Embryonic facial prominence (tissue), 1 donor: Measurements from ENCODE around the gene DCUN1D3.

ENCODE experiments used
- DNase-seq: peaks from one replicate; pipeline ENCODE4 v3.0.0-alpha.2; 2016; ENCODE audit errors: extremely low spot score

Gene DCUN1D3

DNA sequence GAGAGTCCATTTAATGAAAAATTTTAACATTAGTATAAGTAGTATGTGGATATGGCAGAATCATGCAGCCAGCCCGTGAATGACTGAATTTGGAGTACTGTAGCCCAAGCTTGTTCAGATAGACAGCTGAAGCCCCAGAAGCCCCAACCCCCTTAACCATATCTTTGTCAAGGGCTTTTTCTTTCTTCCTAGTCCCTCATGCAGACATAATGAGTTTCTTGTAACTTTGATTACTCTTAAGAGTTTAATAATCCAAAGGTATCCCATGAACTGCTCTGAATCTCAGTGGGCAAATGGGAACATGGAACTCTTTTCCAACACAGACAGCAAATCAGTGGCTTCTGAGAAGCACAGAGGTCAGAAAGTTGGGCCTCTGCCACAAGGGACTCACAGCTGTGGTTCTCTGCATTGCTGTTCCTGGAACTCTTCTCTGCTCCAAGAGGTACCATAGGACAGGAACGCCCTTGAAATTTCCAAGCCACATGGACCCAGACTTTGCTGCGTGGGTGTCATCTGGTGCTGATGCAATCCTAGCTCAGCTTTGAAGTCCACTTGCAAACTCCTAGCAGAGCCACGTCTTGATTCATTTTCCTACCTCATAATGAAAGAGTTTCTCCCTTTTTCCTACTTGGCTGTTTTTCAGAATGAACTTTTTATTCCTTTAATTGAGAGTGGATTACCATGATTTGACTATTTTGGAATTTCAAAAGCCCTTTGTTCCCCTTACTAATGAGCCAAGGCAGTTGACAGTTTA is 18.5 kb upstream of the DCUN1D3 start:
- DNase-seq = no peak

DNA sequence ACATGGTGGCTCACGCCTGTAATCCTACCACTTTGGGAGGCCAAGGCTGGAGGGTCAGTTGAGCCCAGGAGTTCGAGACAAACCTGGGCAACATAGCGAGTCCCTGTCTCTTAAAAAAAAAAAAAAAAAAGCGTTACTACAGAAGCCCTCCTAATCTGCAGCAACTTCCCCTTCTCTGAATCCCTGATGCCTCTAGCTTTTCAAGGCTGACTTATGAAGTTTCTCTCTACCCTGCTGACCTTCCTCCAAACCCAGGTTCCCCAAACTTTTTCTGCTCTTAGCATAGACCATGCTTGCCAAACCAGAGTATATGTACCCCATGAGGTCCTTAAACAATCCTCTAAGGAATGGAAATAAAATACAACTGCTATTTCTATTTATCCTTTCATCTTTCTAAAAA is 16.8 kb upstream of the DCUN1D3 start:
- DNase-seq = no peak

DNA sequence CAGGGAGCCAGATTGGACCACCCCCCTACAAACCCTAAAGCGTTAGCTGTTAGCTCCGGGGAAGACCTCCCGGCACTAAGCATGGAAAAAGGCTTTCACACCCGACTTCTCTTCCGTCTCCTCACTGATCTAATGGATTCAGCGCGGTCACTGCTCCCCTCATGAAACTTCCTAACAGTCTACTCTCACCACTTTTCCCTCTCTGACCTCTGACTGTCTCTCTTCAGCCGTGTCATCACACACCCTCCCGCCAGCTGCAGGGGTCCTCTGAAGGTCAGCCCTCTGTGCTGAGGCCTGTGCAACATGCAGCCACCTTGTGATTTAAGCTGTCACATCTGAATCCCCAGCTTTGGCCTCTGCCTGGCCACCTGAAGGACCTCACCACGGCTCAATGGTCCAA is 16.1 kb upstream of the DCUN1D3 start:
- DNase-seq = no peak

DNA sequence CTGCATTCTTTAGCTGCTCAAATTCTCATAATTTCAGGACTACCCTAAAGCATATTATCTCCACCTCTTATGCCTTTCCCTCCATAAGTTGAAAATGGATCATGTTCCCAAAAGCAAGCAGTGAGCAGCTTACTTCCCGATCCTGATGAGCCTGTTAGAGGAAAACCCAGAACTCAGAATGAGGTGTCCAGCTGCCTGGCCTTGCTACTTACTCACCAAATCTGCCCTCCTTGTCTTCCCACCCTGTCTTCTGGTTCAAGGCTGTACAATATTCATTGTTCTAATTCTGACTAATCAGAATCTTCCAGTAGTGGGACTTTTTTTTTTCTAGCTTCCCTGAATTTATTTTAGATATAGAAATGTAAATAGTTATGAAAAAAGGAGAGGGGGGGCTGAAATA is 11.2 kb upstream of the DCUN1D3 start:
- DNase-seq = no peak

DNA sequence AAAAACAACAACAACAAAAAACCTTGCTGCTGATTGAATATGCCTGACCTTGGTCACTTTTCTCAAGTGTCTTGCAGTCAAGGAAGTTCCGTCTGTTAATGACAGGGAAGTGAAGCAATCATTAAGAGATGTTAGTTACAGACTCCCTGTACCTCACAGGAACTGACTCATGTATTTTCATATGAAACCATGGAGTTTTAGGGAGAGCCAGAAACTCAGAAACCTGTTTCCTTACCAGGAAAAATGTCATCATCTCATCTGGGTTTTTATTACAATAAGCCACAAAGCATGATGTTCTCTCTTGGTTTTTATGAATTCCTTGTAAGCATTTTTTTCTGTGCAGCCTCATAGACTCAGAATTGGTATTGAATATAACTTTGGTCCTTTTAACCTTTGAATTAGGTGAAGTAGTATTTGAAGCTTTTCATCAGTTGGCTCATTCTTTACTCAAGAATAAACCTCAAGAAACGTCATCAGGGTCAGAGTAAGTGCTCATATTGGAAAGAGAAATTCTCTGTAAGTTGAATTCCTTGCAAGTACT is 10.7 kb upstream of the DCUN1D3 start:
- no peak for DNase-seq

DNA sequence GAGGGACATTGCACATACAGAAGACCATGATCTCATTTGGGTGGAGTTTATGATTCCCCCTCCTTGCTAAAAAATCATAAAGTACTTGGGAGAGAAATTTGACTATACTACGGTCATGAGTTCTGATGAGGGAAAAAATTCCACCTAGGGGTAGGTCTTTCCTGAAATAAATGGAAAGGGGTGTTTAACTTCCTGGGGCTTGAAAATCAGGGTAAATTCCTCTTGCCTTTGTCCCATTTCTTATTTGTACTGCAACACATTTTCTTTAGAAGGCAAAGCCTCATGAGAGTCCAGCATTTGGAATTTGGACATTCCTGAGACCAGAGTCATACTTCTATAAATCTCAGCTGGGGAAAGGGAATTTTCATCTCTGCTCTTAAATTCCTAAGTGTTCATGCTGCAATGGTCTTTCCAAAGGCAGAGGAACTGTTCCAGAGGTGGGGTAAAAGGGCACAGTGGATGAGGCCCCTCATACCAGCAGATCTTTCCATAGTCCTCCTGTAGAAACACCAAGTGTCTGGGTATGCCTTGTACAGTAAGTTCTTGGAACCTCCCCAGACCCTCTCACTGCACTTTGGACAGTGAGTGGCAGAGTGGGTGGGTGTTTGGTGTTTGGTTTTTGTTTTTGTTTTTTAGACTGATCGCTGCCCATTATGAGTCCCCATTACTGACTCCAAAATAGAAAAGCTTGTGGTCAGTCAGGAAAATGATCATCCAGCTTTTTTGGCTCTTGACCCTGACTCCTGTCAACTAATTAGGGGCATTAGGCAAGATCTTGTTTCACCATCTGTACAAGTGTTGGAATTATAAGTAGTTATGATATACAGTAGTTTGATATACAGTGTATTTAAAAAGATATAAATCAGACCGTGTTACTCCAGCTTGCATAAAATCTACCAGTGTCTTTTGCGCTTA is 6.4 kb upstream of the DCUN1D3 start:
- no peak for DNase-seq

DNA sequence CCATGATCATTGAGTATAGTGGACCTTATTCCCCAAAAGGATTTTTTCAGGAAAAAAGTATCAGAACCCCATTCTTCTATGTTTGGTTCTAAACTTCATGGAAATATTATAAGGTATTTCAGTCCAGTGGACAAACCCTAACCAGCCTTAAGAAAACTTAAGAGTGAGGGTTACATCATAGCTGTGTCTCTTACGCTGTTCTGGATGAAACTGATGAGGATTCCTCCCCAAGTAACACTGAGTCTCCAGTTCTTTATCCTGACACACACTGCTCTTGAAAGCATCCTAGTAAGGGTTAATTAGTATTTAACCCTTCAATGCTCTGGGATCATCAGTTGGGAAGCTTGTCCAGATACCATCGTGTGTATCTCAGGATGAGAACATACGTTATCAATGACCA is 5.4 kb upstream of the DCUN1D3 start:
- no peak for DNase-seq

DNA sequence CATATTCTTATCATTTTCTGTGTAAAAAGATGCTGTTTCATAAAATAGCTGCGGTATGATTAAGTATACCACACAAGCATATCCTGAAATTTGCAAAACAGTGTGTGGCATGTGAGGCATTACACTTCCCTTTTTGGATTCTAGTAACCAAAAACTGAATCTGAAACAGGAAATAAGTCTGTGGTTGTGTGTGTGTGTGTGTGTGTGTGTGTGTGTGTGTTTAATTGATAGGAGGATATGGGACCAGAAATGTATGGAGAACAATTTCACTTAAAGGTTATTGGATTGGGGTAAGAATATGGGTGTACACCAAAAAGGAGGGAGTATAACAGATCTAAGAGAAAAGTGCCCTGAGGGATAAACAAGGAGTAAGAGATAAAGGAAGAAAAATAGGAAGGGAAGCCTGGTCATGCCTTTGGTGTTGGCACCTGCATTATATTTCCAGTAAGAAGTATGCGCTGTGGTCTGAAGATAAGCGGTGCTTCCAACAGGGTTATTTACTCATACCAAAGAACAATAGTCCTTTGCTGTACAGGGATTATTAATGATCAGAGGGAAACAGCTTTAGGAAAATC is 4.4 kb upstream of the DCUN1D3 start:
- DNase-seq = no peak

DNA sequence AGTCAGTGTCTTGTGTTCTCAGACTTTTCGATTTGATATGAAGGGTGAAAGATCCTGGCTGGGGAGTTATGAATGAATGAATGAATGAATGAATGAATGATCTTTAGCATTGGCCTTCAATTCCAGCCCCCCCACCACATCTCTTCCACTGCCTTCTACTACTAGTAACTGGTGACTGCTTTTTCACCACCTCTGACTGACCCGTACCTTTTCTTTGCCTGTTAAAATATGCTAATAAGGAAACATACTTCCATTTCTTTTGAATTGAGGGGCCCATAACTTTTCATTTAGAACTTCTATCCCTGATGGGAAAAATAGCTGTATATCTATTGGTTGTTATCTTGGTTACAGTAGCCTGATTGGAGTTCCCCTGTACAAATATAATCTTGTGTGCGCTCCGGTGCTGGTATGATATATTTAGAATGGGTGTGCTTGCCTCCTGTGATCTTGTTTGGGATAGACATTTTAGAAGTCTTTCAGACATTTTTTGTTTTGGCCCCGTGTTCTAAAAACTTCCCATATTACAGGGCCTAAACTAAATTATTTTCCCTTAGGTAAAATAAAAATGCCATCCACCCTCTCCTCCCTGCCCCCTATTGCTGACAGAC is 3.8 kb upstream of the DCUN1D3 start:
- DNase-seq = no peak

DNA sequence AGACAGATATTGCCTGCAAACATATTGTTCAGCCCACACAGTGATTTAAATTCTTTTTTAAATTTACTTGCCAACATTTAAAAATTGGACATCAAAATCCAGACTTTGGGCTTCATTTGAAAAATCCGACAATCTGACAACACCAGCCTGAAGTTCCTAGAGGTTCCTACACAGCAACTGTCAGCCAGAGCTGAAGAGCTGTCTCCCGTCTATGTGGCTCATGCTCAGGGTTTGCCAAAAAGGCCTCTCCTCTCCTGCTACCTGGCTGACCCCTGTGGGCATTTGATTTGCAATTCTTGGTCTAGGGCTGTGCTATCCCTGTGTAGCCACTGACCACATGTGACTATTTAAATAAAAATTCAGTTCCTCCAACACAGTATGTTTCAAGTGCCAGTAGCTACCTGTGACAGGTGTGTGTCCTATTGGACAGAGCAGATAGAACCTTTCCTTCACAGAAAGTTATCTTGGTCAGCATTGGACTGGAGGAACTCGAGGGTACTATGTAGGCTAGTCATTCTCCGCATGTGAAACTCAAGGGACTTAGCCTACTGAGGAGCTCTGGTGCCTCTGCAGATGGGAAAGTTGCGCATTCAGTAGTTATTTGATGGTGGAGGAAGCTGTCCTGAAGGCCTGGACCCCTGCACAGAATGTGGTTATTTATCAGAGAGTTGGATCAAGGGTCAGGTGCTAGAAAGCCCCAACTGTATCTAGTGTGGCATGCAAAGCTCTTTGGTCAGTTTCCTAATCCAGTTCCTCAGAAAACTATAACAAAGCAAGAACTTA is 3.1 kb upstream of the DCUN1D3 start:
- DNase-seq = no peak

DNA sequence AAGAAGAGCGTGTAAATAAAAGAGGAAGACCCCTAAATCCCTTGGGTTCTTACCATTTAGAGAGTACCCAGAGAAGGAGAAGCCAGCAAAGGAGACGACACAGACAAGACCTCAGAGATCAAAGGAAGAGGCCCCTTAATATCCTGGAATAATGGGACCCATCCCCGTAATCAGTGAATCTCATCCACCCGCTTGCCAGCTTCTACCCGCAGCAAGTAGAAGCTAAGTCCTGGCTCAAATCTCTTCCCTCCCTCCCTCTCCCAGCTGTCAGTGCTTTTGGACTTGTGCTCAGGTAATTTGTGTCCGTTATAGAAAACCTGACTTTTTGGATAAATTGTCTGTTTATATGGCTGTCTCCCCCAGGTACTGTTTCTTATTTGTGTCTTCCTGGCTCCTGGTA is 2.3 kb upstream of the DCUN1D3 start:
- DNase-seq = no peak

DNA sequence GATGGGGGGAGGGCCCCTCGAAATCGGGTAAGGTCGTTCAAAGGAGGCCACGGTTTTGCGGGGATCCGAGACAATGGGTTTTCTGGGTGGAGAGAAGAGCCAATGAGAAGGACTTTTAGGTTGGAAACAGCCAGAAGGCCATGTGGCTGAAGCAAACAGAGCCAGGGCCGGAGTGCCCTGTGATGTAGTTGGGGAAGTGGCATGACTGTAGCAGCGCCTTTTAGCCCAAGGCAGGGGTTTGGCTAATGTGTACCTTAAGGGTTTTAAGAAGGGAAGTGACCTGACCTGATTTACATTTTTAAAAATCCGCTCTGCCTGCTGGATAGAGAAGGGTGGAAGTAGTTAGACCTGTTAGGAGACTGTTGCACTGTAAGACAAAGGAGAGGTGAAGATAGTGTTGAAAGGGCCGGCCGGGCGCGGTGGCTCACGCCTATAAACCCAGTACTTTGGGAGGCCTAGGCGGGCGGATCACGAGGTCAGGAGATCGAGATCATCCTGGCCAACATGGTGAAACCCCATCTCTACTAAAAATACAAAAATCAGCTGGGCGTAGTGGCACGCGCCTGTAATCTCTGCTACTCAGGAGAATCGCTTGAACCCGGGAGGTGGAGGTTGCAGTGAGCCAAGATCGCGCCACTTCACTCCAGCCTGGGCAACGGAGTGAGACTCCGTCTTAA is 1.4 kb upstream of the DCUN1D3 start:
- DNase-seq = peak; percentile 40

DNA sequence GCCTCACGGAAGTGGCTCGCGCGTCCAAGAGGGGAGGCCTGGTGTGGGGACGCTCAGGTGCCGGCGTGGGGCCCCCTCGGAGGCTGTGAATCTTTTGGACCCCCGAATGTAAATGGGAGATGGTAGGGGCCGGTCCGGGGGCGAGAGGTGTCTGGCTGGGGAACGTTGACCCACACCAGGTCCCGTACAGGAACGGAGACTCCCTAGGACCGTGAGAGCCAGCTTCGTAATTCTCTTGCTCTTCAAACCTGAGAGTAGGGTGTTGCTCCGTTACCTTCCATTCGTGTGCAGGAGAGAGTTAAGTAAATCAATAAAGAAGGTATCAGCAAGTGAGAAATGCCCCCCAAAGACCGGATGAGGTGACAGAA is 894 bp upstream of the DCUN1D3 start:
- no peak for DNase-seq

DNA sequence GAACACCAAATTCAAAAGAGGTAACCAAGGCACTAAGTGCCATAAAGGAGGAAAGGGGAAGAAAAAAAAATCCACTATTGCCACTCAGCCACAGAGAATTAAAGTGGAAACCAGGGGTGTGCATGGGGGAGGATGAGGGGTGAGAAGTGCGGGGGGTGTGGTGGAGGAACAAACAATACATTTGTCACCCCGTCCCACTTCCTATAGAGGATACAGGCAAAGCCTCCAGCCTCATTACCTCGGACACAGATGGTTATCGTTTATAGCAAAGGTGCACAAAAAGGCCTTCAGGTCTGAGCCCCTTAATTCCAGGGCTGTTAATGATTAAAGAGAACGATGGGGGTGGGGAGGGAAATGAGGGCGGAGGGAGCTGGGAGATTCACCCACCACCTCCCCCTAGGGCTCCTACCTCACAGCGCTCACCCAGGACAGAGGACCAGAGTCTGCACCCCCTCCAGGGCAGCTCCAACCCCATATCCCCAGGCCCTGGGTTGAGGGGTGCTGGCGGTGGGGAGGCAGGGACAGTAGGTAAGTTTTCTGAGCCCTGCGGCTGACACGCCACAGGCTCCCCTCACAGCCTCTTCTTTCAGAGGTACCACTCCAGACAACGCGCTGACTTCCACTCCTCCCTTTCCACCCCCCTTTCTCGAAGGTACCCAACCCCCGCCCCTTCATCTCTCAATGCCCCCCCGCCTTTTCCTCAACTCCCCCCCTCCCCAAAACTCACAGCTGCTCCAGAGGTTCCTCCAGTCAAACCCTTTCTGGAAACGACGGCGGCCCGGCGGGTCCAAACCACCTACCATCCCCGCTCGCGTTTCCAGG is 470 bp downstream of the DCUN1D3 start:
- DNase-seq = no peak

DNA sequence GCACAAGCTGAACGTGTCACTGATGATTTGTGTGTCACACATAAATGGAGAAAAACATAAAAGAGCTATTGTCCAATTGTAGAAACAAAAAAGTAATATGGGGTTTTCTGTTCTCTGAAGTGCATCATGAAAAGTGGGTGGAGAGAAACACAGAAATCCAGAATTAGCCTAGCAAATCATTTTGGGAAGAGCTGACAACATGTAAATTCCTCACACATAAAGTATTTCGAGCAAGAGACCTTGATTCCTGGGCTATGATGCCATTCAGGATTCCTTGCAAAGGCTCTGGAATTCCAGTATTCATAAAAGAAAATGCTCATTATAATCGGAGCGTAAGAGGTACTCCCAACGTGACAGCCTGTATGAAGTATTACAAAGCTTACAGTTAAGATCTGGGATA is 1.1 kb downstream of the DCUN1D3 start:
- DNase-seq = peak; percentile 59

DNA sequence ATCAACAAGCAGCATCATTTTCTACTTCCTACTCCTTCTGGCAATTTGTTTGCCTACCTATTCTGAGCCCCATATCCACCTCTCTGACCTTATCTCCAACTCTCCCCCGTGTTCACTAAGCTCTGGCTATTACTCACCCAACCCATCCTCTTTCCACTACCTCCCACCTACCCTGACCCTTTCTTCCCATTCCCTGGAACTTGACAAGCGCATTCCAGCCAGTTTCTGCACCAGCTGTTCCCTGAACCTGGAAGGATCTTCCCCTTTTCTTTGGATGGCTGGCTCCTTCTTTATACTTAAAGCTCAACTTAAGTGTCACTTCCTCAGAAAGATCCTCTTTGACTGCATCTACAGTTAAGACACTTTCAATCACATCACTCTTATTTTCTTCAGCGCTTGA is 2.2 kb downstream of the DCUN1D3 start:
- no peak for DNase-seq

DNA sequence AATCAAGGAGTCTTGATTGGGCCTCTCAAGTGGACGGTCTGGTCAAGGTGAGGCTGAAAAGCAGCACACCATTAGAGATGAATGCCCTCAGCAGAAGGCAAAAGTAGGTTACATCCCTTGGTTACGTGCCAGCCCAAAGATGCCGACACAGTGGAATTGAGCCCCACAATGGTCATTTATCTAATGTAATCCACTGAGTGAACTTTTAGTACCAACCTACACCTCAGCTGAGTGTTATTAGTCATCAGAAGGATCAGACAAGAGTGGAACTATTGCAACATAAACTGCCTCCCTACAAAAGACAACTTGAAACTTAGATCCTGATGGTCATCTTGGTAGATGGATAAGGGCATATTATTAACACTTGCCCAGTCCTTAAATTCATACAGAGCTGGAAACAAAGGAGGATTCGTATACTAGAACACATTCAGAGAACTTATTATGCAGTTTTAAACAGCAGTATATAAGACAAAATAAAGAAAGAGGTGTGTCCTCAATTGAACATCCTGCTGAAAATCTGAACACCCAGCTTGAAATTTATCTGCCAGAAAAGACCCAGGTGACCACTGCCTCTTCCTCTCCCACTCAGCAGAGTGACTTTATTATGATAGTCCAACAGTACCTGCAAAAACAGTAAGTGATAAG is 2.8 kb downstream of the DCUN1D3 start:
- DNase-seq = no peak

DNA sequence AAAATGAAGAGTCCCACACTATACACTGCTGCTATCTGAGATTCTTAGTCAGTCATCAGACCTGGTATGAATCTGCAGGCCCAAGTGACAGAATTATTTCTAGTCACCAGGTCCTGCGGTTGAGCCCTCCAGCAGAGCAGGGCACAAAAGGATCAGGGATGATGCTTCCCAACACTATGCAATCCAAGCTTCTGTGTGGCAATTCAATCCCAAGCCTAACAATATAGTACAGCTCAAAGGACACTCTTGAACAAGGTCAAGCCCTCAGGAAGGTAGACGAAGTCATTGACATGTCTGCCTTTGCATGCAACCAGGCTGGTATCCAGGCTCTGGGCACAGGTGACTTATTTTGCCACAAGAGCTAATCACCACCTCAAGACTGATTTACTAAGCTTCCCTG is 5.8 kb downstream of the DCUN1D3 start:
- DNase-seq = no peak

DNA sequence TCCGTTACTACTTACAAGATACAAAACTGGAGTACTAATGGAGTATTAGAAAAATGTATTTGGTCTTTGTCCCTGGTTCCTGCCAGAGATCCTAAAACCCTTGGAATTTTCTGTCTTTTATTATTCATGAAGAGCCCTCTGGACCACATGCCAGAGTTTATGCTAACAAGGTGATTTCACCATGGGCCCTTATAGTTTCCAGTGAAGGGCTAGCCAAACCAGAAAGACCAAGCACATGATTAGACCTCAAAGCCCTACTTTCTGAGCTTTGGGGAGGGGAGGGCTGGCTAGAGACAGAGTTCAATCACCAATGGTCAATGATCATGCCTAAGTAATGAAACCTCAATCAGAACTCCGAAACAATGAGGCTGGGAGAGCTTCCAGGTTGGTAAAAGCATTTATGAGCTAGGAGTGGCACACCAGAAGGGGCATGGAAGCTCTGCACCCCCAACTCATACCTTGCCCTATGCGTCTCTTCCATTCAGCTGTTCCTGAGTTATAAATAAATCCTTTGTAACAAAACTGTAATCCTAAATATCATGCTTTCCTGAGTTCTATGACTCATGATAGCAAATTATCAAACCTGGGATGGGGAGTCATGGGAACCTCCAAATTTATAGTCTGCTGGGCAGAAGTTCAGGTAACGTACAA is 10.4 kb downstream of the DCUN1D3 start:
- no peak for DNase-seq
